ENCODE results near the gene BMP7.

BMP7 gene

GRCh38 chr20:57141492-57141891 lies 124.9 kb downstream of the BMP7 start:
- no peak for TF ChIP-seq TAF1 (IDR thresholded peaks at IDR 0.05; ENCODE audit: borderline replicate concordance, low read depth, low read length)
- no peak for TF ChIP-seq POLR2AphosphoS5 (IDR thresholded peaks at IDR 0.05; ENCODE audit: low read depth, low read length)
- no peak for TF ChIP-seq POLR2A (IDR thresholded peaks at IDR 0.05; ENCODE audit: low read depth, low read length)
- no peak for FAIRE-seq

GRCh38 chr20:57140416-57140965 lies 126.0 kb downstream of the BMP7 start:
- TF ChIP-seq TAF1 (IDR thresholded peaks at IDR 0.05; ENCODE audit: borderline replicate concordance, low read depth, low read length) (no peak), POLR2AphosphoS5 (IDR thresholded peaks at IDR 0.05; ENCODE audit: low read depth, low read length) (no peak), POLR2A (IDR thresholded peaks at IDR 0.05; ENCODE audit: low read depth, low read length) (no peak)
- DNase-seq (ENCODE audit: insufficient read length) (no peak), FAIRE-seq (no peak)

More at GRCh38 chr20:57141492-57141891, 124.9 kb downstream of the BMP7 start:
- DNase-seq (ENCODE audit: insufficient read length), result no peak

GRCh38 chr20:57139342-57140093 lies 126.9 kb downstream of the BMP7 start:
- no peak for FAIRE-seq
- TF ChIP-seq POLR2AphosphoS5 (IDR thresholded peaks at IDR 0.05; ENCODE audit: low read depth, low read length) (no peak), POLR2A (IDR thresholded peaks at IDR 0.05; ENCODE audit: low read depth, low read length) (no peak), TAF1 (IDR thresholded peaks at IDR 0.05; ENCODE audit: borderline replicate concordance, low read depth, low read length) (no peak)
- no peak for DNase-seq (ENCODE audit: insufficient read length)

- FAIRE-seq (no peak), DNase-seq (ENCODE audit: insufficient read length) (no peak)
- TF ChIP-seq POLR2A (IDR thresholded peaks at IDR 0.05; ENCODE audit: low read depth, low read length) (no peak), POLR2AphosphoS5 (IDR thresholded peaks at IDR 0.05; ENCODE audit: low read depth, low read length) (no peak), TAF1 (IDR thresholded peaks at IDR 0.05; ENCODE audit: borderline replicate concordance, low read depth, low read length) (no peak)
Observed at GRCh38 chr20:57138198-57138995, 128.0 kb downstream of the BMP7 start.

- DNase-seq (ENCODE audit: insufficient read length) (no peak), FAIRE-seq (no peak)
- TF ChIP-seq POLR2A (IDR thresholded peaks at IDR 0.05; ENCODE audit: low read depth, low read length), result no peak
- TF ChIP-seq POLR2AphosphoS5 (IDR thresholded peaks at IDR 0.05; ENCODE audit: low read depth, low read length), result no peak
- no peak for TF ChIP-seq TAF1 (IDR thresholded peaks at IDR 0.05; ENCODE audit: borderline replicate concordance, low read depth, low read length)
Observed at GRCh38 chr20:57137676-57138075, 128.8 kb downstream of the BMP7 start.

GRCh38 chr20:57136734-57137133 lies 129.7 kb downstream of the BMP7 start:
- TF ChIP-seq TAF1 (IDR thresholded peaks at IDR 0.05; ENCODE audit: borderline replicate concordance, low read depth, low read length) (no peak), POLR2AphosphoS5 (IDR thresholded peaks at IDR 0.05; ENCODE audit: low read depth, low read length) (no peak), POLR2A (IDR thresholded peaks at IDR 0.05; ENCODE audit: low read depth, low read length) (no peak)
- no peak for FAIRE-seq
- DNase-seq (ENCODE audit: insufficient read length), result no peak

- FAIRE-seq (no peak), DNase-seq (ENCODE audit: insufficient read length) (no peak)
- TF ChIP-seq TAF1 (IDR thresholded peaks at IDR 0.05; ENCODE audit: borderline replicate concordance, low read depth, low read length) (no peak), POLR2A (IDR thresholded peaks at IDR 0.05; ENCODE audit: low read depth, low read length) (no peak), POLR2AphosphoS5 (IDR thresholded peaks at IDR 0.05; ENCODE audit: low read depth, low read length) (no peak)
Observed at GRCh38 chr20:57135875-57136274, 130.6 kb downstream of the BMP7 start.

- TF ChIP-seq TAF1 (IDR thresholded peaks at IDR 0.05; ENCODE audit: borderline replicate concordance, low read depth, low read length) (no peak), POLR2A (IDR thresholded peaks at IDR 0.05; ENCODE audit: low read depth, low read length) (no peak), POLR2AphosphoS5 (IDR thresholded peaks at IDR 0.05; ENCODE audit: low read depth, low read length) (no peak)
- DNase-seq (ENCODE audit: insufficient read length) (no peak), FAIRE-seq (no peak)
Observed at GRCh38 chr20:57134804-57135203, 131.6 kb downstream of the BMP7 start.

GRCh38 chr20:57133926-57134650 lies 132.4 kb downstream of the BMP7 start:
- TF ChIP-seq TAF1 (IDR thresholded peaks at IDR 0.05; ENCODE audit: borderline replicate concordance, low read depth, low read length), result no peak
- TF ChIP-seq POLR2AphosphoS5 (IDR thresholded peaks at IDR 0.05; ENCODE audit: low read depth, low read length), result no peak
- TF ChIP-seq POLR2A (IDR thresholded peaks at IDR 0.05; ENCODE audit: low read depth, low read length), result no peak
- DNase-seq (ENCODE audit: insufficient read length), result no peak
- FAIRE-seq, result no peak

GRCh38 chr20:57131601-57132391 lies 134.6 kb downstream of the BMP7 start:
- TF ChIP-seq POLR2AphosphoS5 (IDR thresholded peaks at IDR 0.05; ENCODE audit: low read depth, low read length) (no peak), POLR2A (IDR thresholded peaks at IDR 0.05; ENCODE audit: low read depth, low read length) (no peak), TAF1 (IDR thresholded peaks at IDR 0.05; ENCODE audit: borderline replicate concordance, low read depth, low read length) (no peak)
- DNase-seq (ENCODE audit: insufficient read length), result no peak
- no peak for FAIRE-seq
